SK-N-MC (cell line): ENCODE data around the gene POU1F1.

Experiments
- EZH2 ChIP-seq: fragments of 200-600 bp; sonication (generic); IDR thresholded peaks from one replicate; pipeline ENCODE4 v1.6.1; 2017; ENCODE audit warnings: antibody characterized with exemption
- POLR2AphosphoS5 ChIP-seq: IDR thresholded peaks from 2 replicates; pipeline ENCODE4 v1.6.1; 2012; ENCODE audit warnings: mild to moderate bottlenecking, low read depth, low read length, borderline replicate concordance

DNA sequence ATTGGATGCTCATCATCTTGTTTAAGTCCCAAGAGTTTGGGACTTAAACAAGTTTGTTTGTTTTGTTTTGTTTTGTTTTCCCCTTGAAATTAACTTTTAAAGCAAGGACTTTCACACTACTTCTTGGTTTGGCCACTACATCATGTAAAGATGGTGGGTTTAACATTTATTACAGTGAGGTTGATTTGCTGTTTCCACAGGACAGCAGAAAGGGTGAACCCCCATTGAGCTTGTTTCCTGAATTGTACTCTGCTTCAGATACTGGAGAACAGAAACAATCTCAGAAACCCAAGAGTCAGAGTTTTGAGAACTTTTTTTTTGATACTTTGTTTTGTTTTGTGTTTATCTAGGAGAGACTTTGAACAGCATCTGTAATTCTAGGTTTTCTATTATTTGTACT lies 6.7 kb downstream of the POU1F1 start:
- TF ChIP-seq POLR2AphosphoS5 (no peak), EZH2 (no peak)
